GM19043 (cell line): ENCODE results near the gene HIP1R.

Experiments
- ATAC-seq: cut with Tn5 transposase; IDR thresholded peaks from one replicate; pipeline ENCODE4 v1.9.1; 2021; ENCODE audit warnings: low read depth; ENCODE audit not compliant: unreplicated experiment

The HIP1R gene

GRCh38 chr12:122830517-122831214 is 4.6 kb upstream of the HIP1R start:
- ATAC-seq, result no peak

GRCh38 chr12:122834104-122834920 is 945 bp upstream of the HIP1R start:
- no peak for ATAC-seq

DNA sequence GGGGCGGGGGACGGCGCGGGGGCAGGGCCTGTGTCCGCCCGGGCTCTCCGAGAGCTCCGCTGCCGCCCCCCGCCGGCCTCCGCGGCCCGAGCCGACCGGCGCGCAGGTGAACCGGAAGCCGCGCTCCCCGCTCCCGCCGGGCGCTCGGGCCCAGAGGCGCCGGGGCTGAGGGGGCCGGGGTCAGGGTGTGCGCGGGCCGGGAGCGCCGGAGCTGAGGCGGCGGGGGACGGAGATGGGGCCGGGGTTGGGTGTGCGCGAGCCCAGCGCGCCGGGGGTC is 431 bp downstream of the HIP1R start:
- no peak for ATAC-seq

DNA sequence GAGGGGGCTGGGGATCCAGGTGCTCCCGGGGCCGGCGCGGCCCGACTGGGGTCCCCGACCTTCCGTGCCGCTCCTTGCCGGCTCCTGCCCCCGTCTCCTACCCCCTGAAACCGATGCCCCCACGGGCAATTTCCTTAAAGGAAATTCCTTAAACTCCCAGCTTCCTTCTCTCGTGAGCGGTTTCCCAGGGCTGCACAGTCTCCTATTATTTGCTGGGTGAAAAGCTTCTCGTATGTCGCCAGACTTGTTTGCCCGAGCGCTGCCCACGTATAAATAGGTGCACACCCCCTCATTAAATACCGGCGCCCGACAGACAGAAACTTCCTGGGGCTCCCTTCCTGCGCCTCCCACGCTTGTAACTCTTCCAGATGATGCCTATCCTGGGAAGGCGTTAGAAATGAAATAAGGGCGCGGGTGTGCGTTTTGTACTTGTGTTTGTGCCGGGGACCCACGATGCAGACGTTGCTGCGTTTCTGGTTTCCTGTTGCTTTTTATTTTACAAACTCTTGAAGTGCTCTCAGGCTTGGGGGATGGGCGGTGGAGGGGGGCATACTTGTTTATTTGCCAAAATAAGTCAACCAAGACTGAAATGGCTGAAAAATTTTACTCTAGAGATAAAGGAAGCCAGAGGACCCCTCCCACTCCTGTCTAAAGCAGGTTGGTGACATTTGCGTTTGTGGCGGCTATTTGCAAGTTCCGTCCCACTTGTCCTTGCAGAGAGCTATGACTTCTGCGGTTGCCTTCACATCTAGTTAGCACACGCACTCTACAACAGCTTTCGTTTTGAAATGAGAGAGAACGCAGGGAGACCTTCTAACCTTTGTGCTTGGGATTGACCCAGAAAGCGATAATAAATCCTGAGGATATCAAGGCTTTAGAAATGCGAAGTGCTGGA is 1.0 kb downstream of the HIP1R start:
- ATAC-seq, result peak; percentile 43

DNA sequence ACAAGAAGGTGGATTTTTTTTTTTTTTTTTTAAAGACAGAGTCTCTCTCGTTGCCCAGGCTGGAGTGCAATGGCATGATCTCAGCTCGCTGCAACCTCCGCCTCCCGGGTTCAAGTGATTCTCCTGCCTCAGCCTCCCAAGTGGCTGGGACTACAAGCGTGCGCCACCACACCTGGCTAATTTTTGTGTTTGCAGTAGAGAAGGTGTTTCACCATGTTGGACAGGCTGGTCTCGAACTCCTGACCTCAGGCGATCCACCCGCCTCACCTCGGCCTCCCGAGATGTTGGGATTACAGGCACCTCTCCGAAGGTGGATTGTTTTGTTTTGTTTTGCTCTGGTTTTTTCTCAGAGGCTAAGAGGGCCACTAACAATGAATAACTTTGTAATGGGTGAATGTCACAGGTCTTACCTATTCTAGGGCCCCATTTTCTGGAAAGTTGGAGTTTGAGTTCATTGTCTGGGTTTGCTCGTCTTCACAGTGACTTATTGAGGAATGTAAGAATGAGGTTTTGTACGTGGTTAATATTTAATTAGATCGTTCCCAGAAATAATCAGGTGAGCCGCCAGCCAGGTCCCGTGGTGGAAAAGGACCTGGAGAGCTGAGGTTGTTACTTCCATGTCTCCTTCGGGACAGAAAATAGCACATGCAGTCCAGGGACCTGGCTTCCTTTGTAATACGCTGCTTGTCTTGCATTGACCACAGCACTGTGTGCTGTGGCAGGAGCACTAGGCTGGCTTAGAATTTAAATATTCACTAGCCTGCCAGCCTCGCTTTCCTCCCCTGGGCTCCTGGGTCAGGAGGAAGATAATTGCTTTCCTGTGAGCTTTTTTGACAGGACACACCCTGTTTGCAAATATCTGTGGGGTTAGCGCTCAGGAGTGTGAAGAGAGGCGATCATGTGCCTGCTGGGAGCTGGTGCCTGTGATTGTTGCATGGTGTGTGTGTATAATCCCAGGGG is 2.3 kb downstream of the HIP1R start:
- ATAC-seq, result no peak

GRCh38 chr12:122838841-122839240 is 3.6 kb downstream of the HIP1R start:
- ATAC-seq, result no peak

GRCh38 chr12:122839907-122840554 is 4.8 kb downstream of the HIP1R start:
- ATAC-seq, result no peak

DNA sequence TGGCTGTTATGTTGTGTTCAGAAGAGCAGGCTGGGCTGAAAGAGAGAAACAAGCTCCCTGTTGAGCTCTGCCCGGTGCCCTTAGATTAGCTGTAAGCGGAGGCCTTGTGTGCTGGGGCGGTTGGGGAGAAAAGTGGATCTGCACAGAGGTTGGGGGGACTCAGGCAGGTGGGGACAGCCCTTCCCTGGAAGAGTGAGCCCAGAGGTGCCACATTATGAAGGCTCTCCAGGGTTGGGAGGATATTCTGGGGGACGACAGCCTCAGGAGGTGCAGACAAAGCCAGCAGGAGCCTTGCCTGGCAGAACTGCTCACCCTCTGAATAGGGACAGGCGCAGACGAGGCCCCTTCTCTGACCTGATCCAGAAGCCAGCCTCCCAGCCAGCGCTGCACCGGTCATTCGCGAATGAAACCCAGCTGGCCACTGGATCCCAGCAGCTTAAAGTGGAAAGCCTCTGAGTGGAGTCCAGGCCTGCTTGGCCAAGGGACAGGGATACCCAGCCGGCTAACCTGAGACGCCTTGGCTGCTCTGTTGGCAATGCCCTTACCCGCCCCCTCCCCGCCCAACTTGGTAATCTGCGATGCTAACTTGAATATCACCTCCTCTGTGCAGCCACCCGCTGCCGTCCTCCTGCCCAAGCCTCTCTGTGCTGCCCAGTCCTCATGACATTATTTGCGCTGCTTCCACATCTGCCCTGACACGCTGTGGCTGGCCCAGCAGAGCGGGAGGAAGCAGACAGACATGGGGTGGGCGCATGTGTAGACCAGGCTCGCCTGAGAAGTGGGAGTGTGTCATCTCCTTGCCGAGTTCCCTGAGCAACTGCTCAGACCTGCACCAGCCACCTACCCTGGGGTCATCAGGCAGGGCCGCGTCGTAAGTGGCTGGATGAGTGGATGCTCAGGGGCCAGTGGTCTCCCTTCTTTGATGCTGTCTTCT is 5.6 kb downstream of the HIP1R start:
- no peak for ATAC-seq

GRCh38 chr12:122841544-122842321 is 6.5 kb downstream of the HIP1R start:
- ATAC-seq, result no peak

- no peak for ATAC-seq
These were observed 7.5 kb downstream of the HIP1R start for GRCh38 chr12:122842505-122843405.

GRCh38 chr12:122843455-122843854 is 8.2 kb downstream of the HIP1R start:
- ATAC-seq, result no peak

DNA sequence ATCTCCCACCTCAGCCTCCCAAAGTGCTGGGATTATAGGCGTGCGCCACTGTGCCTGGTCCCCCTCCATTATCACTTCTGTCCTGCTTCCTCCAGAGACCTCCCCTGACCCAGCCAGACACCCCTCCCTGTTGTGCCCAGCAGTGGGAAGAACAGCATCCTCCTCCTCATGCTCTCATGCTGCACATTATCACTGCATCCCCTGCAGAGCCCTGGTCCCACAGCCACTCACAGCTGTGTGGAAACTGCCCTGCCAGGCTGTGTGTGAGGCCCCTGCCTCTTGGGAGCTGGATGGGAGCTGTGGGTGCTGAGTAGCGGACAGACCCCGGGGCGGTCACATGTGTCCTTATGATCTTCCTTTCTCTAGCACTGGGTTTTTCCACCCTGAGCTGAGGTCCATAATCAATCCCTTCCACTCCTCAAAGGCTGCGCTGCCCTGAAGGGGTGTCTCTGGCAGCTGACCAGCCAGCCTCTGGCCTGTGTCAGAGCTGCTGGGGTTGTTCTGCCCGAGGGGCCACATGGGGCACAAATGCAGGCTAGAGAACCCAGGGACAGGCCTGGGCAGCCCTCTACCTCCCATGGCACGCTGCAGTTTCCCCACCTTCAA is 9.2 kb downstream of the HIP1R start:
- no peak for ATAC-seq

DNA sequence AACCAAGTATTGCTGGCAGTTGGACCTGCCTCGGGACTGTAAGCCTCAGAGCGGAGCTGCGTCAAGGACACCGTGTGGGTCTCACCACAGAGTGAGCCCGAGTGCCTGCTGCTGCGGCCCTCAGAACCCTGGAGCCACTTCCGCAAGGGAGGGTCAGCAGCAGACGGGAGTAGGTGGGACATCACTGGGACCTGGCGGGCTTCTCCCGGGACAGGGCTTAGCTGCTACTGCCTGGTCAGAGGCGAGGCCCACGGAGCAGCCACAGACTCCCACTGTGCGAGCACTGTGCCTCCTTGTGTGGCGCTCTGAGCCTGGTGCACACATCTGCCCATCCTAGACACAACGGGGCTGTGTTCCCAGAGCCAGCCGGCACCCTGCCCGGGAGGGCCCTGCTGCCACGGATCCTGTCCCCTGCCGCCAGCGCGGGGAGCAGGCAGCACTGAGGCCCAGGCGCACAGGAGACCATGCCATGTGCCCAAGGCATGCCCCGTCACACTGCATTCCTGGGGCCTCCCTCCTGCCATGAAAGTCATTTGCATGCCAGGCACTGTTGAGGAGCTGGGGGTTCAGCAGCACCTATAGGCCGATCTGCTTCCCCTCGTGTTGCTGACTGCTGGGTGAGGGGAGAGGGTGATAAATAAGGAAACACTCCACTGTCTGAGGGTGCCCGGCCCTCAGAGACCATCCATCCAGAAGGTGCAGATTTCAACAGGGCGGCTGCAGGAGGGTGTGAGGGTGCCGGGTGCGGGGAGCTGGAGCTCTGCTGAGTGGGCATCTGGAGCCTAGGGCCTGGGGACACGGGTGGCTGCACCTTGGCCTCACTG is 10.0 kb downstream of the HIP1R start:
- ATAC-seq, result no peak

GRCh38 chr12:122845865-122846621 is 10.8 kb downstream of the HIP1R start:
- ATAC-seq, result no peak
